ENCODE data around the gene PFKFB4. TPM values are rescaled to one million over a fixed set of nuclear protein-coding genes. Genes with fewer than 3 reads are reported as not detected.

Gene PFKFB4
- total and polyA plus RNA-seq, 2 of the 8 experiments (the other 6 are each of a cell fraction or from before 2014, with no cell fraction given), result 10.7 to 20.1 TPM

DNA sequence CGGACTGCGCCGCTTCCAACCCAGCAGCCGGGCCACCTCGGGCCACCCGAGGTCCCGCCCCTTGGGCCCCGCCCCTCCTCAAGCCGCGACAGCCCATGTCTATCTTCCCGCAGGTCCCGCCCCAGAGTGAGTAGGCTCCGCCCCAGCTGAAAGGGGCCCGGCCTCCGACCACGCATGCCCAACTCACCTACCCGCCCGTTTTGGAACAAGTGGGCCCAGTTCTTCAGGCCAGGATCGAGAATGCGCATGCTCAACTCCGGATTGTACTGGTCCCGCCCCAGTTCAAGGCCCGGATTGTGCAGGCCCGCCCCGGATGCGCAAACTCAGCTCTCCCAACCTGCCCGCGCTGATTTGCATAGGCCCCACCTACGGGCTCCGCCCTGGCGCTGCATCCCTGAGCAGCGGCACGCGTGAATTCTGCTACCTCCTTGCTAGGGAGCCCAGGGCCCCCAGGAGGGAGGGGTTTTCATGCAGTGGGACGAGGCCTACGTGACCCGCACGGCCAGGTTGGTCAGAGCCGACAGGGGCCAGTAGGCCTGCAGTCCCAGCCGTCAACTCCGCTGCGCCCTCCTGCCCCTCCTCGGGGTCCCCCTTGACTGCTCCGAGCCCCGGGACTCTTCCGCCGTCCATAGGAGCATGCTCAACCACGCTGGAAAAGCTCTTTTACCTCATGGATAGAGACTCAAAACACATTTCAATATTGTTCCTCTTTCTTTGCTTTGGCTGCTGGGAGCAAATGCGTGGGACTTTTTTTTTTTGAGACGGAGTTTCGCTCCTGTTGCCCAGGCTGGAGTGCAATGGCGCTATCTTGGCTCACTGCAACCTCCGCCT, at the start of gene PFKFB4 (continued):
- no peak for TF ChIP-seq ATF2 (IDR thresholded peaks at IDR 0.05; ENCODE audit: low read length)
- TF ChIP-seq POLR2AphosphoS5 (IDR thresholded peaks at IDR 0.05; ENCODE audit: low read depth, low read length), result peak; percentile 67
- TF ChIP-seq JUND (IDR thresholded peaks at IDR 0.05; ENCODE audit: low read length), result no peak
- 0 out of 2 replicates have a peak, but pooled peaks have one; percentile 4 for TF ChIP-seq E2F6 (IDR thresholded peaks at IDR 0.05)
- no peak for TF ChIP-seq JUN (IDR thresholded peaks at IDR 0.05; ENCODE audit: low read depth, low read length)
- TF ChIP-seq NRF1 (IDR thresholded peaks at IDR 0.05; ENCODE audit: low read depth, low read length), result peak; percentile 95
- no peak for TF ChIP-seq EGR1 (IDR thresholded peaks at IDR 0.05; ENCODE audit: borderline replicate concordance, low read depth, low read length)
- TF ChIP-seq BCL11A (IDR thresholded peaks at IDR 0.05; ENCODE audit: low read depth in 2 of 2, low read length in 2 of 2), result no peak
- no peak for TF ChIP-seq CBX5 (IDR thresholded peaks at IDR 0.05; ENCODE audit: low read depth, low read length)
- peak; percentile 86 for TF ChIP-seq BACH1 (IDR thresholded peaks at IDR 0.05; ENCODE audit: low read length)
- no peak for TF ChIP-seq RNF2 (IDR thresholded peaks at IDR 0.05; ENCODE audit: borderline replicate concordance, low read depth, low read length, missing control alignments, poor library complexity, severe bottlenecking)
- TF ChIP-seq TEAD4 (IDR thresholded peaks at IDR 0.05; ENCODE audit: low read depth, low read length), result no peak
- no peak for TF ChIP-seq ZNF274 (IDR thresholded peaks at IDR 0.05; ENCODE audit: borderline replicate concordance, extremely low read depth, low read length)
- TF ChIP-seq SIX5 (IDR thresholded peaks at IDR 0.05; ENCODE audit: low read depth, low read length), result no peak
- no peak for TF ChIP-seq GABPA (IDR thresholded peaks at IDR 0.05; ENCODE audit: borderline replicate concordance, insufficient read depth, low read length)
- peak; percentile 61; the same call in 1 of the 2 replicates for TF ChIP-seq TBP (IDR thresholded peaks at IDR 0.05; ENCODE audit: low read depth, low read length)
- TF ChIP-seq USF2 (IDR thresholded peaks at IDR 0.05; ENCODE audit: low read length), result no peak
- TF ChIP-seq ASH2L (IDR thresholded peaks at IDR 0.05; ENCODE audit: low read length), result no peak
- no peak for TF ChIP-seq TCF12 (IDR thresholded peaks at IDR 0.05; ENCODE audit: low read depth, low read length)
- no peak for TF ChIP-seq SP2 (IDR thresholded peaks at IDR 0.05; ENCODE audit: low read length)
- TF ChIP-seq HDAC2 (IDR thresholded peaks at IDR 0.05; ENCODE audit: borderline replicate concordance in 1 of 2, low read depth in 2 of 2, low read length in 2 of 2), result peak; percentile 80 to 92; a peak in 2 of 4 replicates

Measured in H1 (cell line).